A375 (cell line): Measurements from ENCODE around the gene TRPC4. TPM values are rescaled to one million over a fixed set of nuclear protein-coding genes. Genes with fewer than 3 reads are reported as not detected.

ENCODE experiments used
- small RNA-seq: library from RNA; depleted of rRNA; stranded (forward); fragments of <200 nt; gene quantifications from one replicate; pipeline ENCODE3, GENCODE V24; 2014
- total RNA-seq: library from RNA; depleted of rRNA; stranded (reverse); fragments of >200 nt; shearing (Covaris generic); gene quantifications from 2 replicates; pipeline ENCODE4 v1.2.3, GENCODE V29; 2014; rRNA removed

The TRPC4 gene
- 4.0 and 6.5 TPM in 2 replicates for total RNA-seq

GRCh38 chr13:37869756-37870488, at the start of gene TRPC4:
TRPC4 (minus strand) TSS chr13:37869772; CDS start chr13:37783333, 86,439 bp downstream.

GRCh38 chr13:37598597-37598996, 271.0 kb downstream of the TRPC4 start, which contains the start of gene POSTN:
POSTN (minus strand) TSS chr13:37598768; CDS start chr13:37598726, 42 bp downstream.

Small RNA genes lying within 50 kb of the gene (small RNA-seq; reads per million reads assigned to genes)
- gene RNA5SP26 = not detected
